Tibial nerve (tissue), 4 donors: ENCODE results near the gene TK2. TPM values are rescaled to one million over a fixed set of nuclear protein-coding genes. Genes with fewer than 3 reads are reported as not detected.

ENCODE experiments used
- DNase-seq, 2 donors: peaks; one replicate each; pipeline ENCODE4 v3.0.0-alpha.2; 2019; ENCODE audit warnings: low spot score in 2 of 2
- H3K27ac ChIP-seq, 4 donors: fragments of 200-600 bp; sonication (generic) in 3 of 4; one replicate each; pipeline ENCODE4 v1.5.1; 2017 to 2019; ENCODE audit warnings: mild to moderate bottlenecking in 1 of 4
- H3K27me3 ChIP-seq, 2 donors: fragments of 200-600 bp; sonication (generic) in 1 of 2; one replicate each; pipeline versions ENCODE4 v1.5.1 to v1.6.0; 2017 to 2019
- H3K36me3 ChIP-seq, 3 donors: fragments of 200-600 bp; sonication (generic); one replicate each; pipeline ENCODE4 v1.5.1; 2018 to 2019
- H3K4me1 ChIP-seq, 4 donors: fragments of 200-600 bp; sonication (generic) in 3 of 4; one replicate each; pipeline ENCODE4 v1.5.1; 2017 to 2019
- H3K4me3 ChIP-seq, 4 donors: fragments of 200-600 bp; sonication (generic) in 3 of 4; one replicate each; pipeline ENCODE4 v1.5.1; 2017 to 2019; ENCODE audit warnings: mild to moderate bottlenecking in 1 of 4, moderate library complexity in 1 of 4
- H3K9me3 ChIP-seq, 4 donors: fragments of 200-600 bp; sonication (generic) in 3 of 4; one replicate each; pipeline ENCODE4 v1.5.1; 2017 to 2019
- CTCF ChIP-seq, 5 experiments: fragments of 200-600 bp in 3 of 5; fragments of 450-650 bp in 2 of 5; sonication (generic) in 3 of 5; IDR thresholded peaks; one replicate each; pipeline ENCODE4 v1.5.1; 2016 to 2019; ENCODE audit warnings: antibody characterized with exemption in 5 of 5, mild to moderate bottlenecking in 3 of 5, moderate library complexity in 2 of 5
- EP300 ChIP-seq, 2 donors: sonication (generic); formaldehyde crosslinking; IDR thresholded peaks; one replicate each; pipeline ENCODE4 v1.6.1; 2017; ENCODE audit warnings: antibody characterized with exemption in 2 of 2, mild to moderate bottlenecking in 1 of 2
- POLR2A ChIP-seq, 2 donors: fragments of 450-650 bp; IDR thresholded peaks; one replicate each; pipeline ENCODE4 v1.6.1; 2017; ENCODE audit warnings: antibody characterized with exemption in 2 of 2, mild to moderate bottlenecking in 2 of 2, moderate library complexity in 2 of 2
- WGBS, 2 donors: methylation state at CpG; one replicate each; pipeline ENCODE4 v1.1.5; 2018; 5-methylcytosine and 5-hydroxymethylcytosine counted together
- total RNA-seq, 4 donors: library from RNA; depleted of rRNA; stranded (reverse); fragments of >200 nt; gene quantifications; one replicate each; pipeline ENCODE4 v1.1.0, GENCODE V29; 2016

Gene TK2
- total RNA-seq, 4 donors from 2014 or later = 42.3 to 81.8 (median 64.7) TPM

DNA sequence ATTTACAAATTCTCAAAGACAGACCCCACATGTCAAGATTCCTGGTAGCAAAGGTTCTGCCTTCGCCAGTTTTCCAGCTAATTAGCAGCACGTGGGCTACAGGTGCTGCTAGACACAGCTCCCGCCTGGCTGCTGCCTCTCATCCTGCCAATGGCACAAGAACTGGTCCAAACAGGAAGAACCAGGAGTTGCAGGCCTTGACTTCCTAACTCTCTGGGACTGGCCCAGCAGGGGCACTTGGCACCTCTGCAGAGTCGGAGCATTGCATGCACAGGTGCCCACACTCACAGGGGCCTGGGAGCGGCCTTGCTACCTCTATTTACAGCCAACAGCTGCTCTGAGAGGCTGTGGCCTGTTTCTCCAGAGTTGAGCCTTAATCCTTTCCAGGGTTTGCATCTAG, 39.6 kb downstream of the TK2 start:
- Histone ChIP-seq H3K27me3 (no peaks in the 10 kb centered on the region), H3K36me3 (peaks cover 0 to 29% (median 0%) of the 10 kb centered on the region in 3 donors), H3K4me3 (no peak overlapping the region), H3K9me3 (no peaks in the 10 kb centered on the region), H3K27ac (peak overlapping the region in 2 of 4 donors; percentile 75 to 78), H3K4me1 (peaks cover 0 to 66% (median 38%) of the 10 kb centered on the region in 4 donors)
- DNase-seq = no peak
- no peak for TF ChIP-seq POLR2A (IDR thresholded peaks at IDR 0.05)
- WGBS, 2 donors = 72 to 80% methylated on average over 4 to 5 of the region's 5 CpGs

DNA sequence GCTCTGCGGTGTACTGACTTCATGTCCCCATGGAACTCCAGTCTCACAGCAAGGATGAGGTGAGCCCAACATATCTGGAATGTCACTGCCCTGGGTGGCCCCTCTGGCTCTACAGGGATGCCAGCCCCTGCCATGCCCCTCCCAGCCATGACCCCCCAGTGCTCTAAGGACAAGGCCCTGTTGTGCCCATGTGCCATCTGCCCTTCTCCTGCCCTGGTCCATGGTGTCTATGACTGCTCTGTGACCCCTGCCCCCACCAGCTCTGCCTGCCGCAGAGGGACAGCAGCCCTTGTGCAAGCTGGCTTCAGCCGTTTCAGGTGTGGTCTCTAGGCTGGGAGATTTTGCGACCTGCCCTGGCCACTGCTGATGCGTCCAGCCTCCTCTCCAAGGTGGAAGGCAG, 40.3 kb downstream of the TK2 start:
- WGBS, 2 donors = 78% methylated on average over 5 of the region's 5 CpGs
- Histone ChIP-seq H3K36me3 (peaks cover 0 to 29% (median 0%) of the 10 kb centered on the region in 3 donors), H3K27ac (peak overlapping the region in 2 of 4 donors; percentile 51 to 58), H3K4me3 (no peak overlapping the region), H3K4me1 (peaks cover 0 to 63% (median 36%) of the 10 kb centered on the region in 4 donors), H3K9me3 (no peaks in the 10 kb centered on the region), H3K27me3 (no peaks in the 10 kb centered on the region)
- TF ChIP-seq EP300 (IDR thresholded peaks at IDR 0.05) (no peak), POLR2A (IDR thresholded peaks at IDR 0.05) (no peak), CTCF (IDR thresholded peaks at IDR 0.05) (no peak)
- no peak for DNase-seq

DNA sequence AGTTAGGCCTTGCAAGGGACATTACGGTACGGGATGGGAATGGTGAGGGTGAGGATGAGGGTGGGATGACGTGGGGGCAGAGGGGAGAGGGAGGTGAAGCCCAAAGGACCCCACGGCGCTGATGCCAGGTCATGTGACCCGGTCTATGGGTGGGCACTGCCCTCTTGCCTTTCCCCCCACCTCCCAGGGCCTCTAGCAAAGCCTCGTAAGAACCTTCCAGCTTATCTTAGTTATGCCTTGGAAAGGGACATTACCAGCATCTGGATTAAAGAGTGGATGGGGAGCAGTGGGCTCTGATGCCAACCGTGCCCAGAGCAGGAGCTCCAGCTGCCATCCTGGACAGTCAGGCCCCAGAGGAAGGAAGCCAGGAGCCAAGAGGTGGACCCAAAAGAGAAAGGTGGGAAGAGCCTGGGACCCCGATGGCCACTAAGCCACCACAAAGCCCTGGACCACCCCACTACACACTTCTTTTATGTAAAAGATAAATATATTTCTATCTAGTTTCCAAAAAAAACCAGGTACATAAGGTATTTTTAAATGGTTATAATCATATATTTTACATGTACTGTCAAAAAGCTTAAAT, 40.9 kb downstream of the TK2 start:
- no peaks in the 10 kb centered on the region for H3K9me3 ChIP-seq
- no peaks in the 10 kb centered on the region for H3K27me3 ChIP-seq
- DNase-seq = no peak
- H3K4me3 ChIP-seq = no peak overlapping the region
- H3K4me1 ChIP-seq = peaks cover 0 to 66% (median 36%) of the 10 kb centered on the region in 4 donors
- 85 to 87% methylated on average over 9 of the region's 9 CpGs for WGBS, 2 donors
- H3K27ac ChIP-seq = peak overlapping the region in 2 of 4 donors; percentile 51 to 58
- peaks cover 0 to 28% (median 0%) of the 10 kb centered on the region in 3 donors for H3K36me3 ChIP-seq
- TF ChIP-seq CTCF (IDR thresholded peaks at IDR 0.05) = no peak
- no peak for TF ChIP-seq EP300 (IDR thresholded peaks at IDR 0.05)
- TF ChIP-seq POLR2A (IDR thresholded peaks at IDR 0.05) = no peak

DNA sequence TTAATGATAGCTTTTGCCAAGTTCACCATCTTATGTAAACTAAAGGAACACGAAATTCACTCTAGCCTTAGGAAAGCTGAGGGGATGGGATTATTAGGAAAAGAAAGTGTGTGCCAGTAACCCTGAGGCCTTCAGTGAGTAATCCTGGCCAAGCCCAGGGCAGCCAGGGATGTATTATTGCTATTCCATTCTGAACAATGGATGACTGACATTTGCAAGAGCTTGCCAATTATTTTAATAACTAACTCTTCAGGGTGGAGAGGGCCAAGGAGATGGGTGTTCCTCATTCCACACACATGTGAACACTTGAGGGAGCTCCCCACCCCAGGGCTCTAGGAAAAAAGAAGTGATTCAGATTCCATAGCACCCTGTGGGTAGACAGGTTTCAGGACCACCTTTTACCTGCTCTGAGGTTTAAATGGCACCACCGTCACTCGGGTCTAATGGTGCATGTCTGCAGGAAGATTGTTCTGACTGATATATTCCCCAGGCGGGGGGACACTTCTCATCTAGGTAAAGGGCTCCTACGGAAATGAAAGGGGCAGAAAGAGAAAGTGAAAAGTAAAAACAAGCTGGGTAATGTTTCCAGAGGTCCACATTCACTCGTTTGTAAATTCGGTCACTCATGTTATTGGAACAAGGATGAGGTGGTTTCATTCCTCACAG, 41.5 kb downstream of the TK2 start:
- WGBS, 2 donors = 74 to 77% methylated on average over 7 of the region's 7 CpGs
- peak overlapping the region in 2 of 4 donors; percentile 2 to 58 for H3K27ac ChIP-seq

DNA sequence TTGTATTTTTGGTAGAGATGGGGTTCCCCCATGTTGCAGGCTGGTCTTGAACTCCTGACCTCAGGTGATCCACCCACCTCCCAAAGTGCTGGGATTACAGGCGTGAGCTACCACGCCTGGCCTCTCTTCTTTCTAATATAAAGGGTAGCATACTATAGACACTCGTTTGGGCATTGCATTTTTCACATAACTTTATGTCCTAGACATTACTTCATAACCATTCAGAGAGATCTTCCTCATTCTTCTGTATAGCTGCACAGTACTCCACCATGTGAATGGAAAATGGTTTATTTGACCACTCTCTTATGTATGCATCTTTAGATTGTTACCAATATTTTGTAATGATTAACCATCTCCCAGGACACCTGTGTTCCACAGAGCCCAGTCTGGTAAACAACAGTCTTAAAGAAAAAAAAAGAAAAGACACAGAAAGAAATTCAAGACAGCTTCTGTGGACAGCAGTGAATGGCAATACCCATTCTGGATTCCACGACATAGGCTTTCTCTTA, 42.1 kb downstream of the TK2 start:
- WGBS, 2 donors = 80 to 81% methylated on average over 4 of the region's 4 CpGs
- H3K27me3 ChIP-seq = no peaks in the 10 kb centered on the region
- TF ChIP-seq EP300 (IDR thresholded peaks at IDR 0.05) (no peak), CTCF (IDR thresholded peaks at IDR 0.05) (no peak), POLR2A (IDR thresholded peaks at IDR 0.05) (no peak)
- no peaks in the 10 kb centered on the region for H3K9me3 ChIP-seq
- no peak for DNase-seq
- H3K36me3 ChIP-seq = peaks cover 0 to 21% (median 0%) of the 10 kb centered on the region in 3 donors
- H3K4me3 ChIP-seq = no peak overlapping the region
- no peak overlapping the region for H3K27ac ChIP-seq
- H3K4me1 ChIP-seq = peaks cover 0 to 66% (median 37%) of the 10 kb centered on the region in 4 donors

More for the DNA sequence above, 41.5 kb downstream of the TK2 start:
- DNase-seq = no peak
- no peaks in the 10 kb centered on the region for H3K27me3 ChIP-seq
- peaks cover 0 to 66% (median 38%) of the 10 kb centered on the region in 4 donors for H3K4me1 ChIP-seq
- TF ChIP-seq CTCF (IDR thresholded peaks at IDR 0.05) = no peak
- TF ChIP-seq POLR2A (IDR thresholded peaks at IDR 0.05) = no peak
- no peak for TF ChIP-seq EP300 (IDR thresholded peaks at IDR 0.05)
- H3K4me3 ChIP-seq = no peak overlapping the region
- H3K36me3 ChIP-seq = peaks cover 0 to 24% (median 0%) of the 10 kb centered on the region in 3 donors
- no peaks in the 10 kb centered on the region for H3K9me3 ChIP-seq
